HepG2 (cell line): Measurements from ENCODE around the gene IL2RA.

ENCODE experiments used
- BHLHE40 ChIP-seq: IDR thresholded peaks from 2 replicates; pipeline ENCODE4 v1.6.1; 2011; ENCODE audit warnings: low read length, improper control_type of control experiment
- FOXK1 ChIP-seq: sonication (generic); formaldehyde crosslinking; IDR thresholded peaks from 2 replicates; pipeline ENCODE4 v1.4.0; 2020; ENCODE audit warnings: low read depth, missing genetic modification reagents, borderline replicate concordance
- JUND ChIP-seq: sonication (generic); formaldehyde crosslinking; IDR thresholded peaks from 2 replicates; pipeline ENCODE4 v1.8.0; 2022; ENCODE audit warnings: mild to moderate bottlenecking, missing genetic modification reagents
- RNF2 ChIP-seq: fragments of 450-650 bp; conservative IDR thresholded peaks from 2 replicates; pipeline ENCODE4 v1.6.1; 2016; ENCODE audit warnings: low read depth
- SNAPC2 ChIP-seq: sonication (generic); formaldehyde crosslinking; IDR thresholded peaks from 2 replicates; pipeline ENCODE4 v1.8.1; 2022; ENCODE audit warnings: mild to moderate bottlenecking, missing genetic modification reagents
- SP4 ChIP-seq: sonication (generic); formaldehyde crosslinking; IDR thresholded peaks from 2 replicates; pipeline ENCODE4 v1.8.1; 2023; ENCODE audit warnings: mild to moderate bottlenecking, missing genetic modification reagents
- XRCC5 ChIP-seq: fragments of 200-400 bp; formaldehyde crosslinking; optimal IDR thresholded peaks from 2 replicates; pipeline ENCODE3; 2017; ENCODE audit warnings: mild to moderate bottlenecking, low read length
- ZNF121 ChIP-seq: sonication (generic); formaldehyde crosslinking; IDR thresholded peaks from 2 replicates; pipeline ENCODE4 v1.5.0; 2020; ENCODE audit warnings: mild to moderate bottlenecking, missing genetic modification reagents
- ZNF232 ChIP-seq: sonication (generic); formaldehyde crosslinking; IDR thresholded peaks from 2 replicates; pipeline ENCODE4 v1.4.0; 2020; ENCODE audit warnings: missing genetic modification reagents, borderline replicate concordance
- ZNF616 ChIP-seq: sonication (generic); formaldehyde crosslinking; IDR thresholded peaks from 2 replicates; pipeline ENCODE4 v1.5.0; 2020; ENCODE audit warnings: low read depth, mild to moderate bottlenecking, missing genetic modification reagents
- ZNF777 ChIP-seq: sonication (generic); formaldehyde crosslinking; IDR thresholded peaks from 2 replicates; pipeline ENCODE4 v1.4.0; 2020; ENCODE audit warnings: missing genetic modification reagents
- TF ChIP-seq, protein P1 (sequence below): sonication (generic); formaldehyde crosslinking; IDR thresholded peaks from 2 replicates; pipeline ENCODE4 v1.5.0; 2020; ENCODE audit warnings: mild to moderate bottlenecking, missing genetic modification reagents, moderate library complexity
- TF ChIP-seq, protein P2 (sequence below), 2 experiments: IDR thresholded peaks; 2 replicates each; pipeline ENCODE4 v1.6.1; 2011 to 2012; ENCODE audit warnings: low read length in 2 of 2, borderline replicate concordance in 1 of 2, low read depth in 1 of 2, mild to moderate bottlenecking in 1 of 2, moderate library complexity in 1 of 2

DNA sequence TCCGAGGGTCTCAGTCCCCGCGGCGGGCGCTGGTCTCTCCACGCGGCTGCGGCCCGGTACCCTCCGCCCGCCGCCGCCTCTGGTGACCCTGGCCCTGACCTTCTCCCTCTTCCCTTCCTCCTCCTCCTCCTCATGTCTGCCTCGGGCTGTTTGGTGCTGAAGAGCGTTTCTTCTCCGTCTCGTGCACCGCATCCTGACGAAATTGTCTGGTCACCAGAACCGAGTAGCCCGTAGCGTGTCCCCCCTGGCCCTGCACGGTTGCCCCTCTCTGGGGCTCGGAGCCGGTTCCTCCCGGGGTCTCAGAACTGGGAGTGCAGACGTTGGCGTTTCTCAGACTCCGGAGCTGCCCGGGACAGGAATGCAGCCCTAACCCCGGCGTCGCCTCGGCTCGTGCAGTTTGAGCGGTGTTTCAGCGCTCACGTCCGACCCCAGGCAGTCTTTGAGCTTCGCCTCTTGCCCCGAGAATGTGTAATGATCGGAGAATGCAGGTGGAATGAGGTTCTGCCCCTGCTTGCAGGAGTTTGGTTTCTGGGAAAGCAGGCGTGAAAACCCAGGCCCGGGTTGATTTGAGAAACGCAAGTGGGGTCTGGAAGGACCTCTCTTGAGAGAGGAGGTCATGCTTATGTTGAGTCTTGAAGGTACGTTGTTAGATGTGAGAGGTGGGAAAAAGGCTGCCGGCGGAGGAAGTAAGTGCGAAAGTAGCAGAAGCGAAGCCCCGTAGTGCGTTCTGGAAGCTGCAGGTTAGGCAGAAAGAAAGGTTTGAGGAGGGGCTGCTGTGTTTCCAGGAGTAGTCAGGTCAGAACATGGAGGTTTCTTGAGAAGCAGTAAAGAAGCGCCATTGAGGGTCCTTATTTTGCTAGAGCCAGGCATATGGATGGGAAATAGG, 27.4 kb upstream of the IL2RA start:
- TF ChIP-seq BHLHE40: no peak; the same call in 1 of the 2 replicates
- TF ChIP-seq, protein P1, sequence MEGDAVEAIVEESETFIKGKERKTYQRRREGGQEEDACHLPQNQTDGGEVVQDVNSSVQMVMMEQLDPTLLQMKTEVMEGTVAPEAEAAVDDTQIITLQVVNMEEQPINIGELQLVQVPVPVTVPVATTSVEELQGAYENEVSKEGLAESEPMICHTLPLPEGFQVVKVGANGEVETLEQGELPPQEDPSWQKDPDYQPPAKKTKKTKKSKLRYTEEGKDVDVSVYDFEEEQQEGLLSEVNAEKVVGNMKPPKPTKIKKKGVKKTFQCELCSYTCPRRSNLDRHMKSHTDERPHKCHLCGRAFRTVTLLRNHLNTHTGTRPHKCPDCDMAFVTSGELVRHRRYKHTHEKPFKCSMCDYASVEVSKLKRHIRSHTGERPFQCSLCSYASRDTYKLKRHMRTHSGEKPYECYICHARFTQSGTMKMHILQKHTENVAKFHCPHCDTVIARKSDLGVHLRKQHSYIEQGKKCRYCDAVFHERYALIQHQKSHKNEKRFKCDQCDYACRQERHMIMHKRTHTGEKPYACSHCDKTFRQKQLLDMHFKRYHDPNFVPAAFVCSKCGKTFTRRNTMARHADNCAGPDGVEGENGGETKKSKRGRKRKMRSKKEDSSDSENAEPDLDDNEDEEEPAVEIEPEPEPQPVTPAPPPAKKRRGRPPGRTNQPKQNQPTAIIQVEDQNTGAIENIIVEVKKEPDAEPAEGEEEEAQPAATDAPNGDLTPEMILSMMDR (CRISPR knock-in tag): 0 out of 2 replicates have a peak, but pooled peaks have one; percentile 7
- TF ChIP-seq FOXK1 (CRISPR knock-in tag): no peak
- TF ChIP-seq, protein P2, sequence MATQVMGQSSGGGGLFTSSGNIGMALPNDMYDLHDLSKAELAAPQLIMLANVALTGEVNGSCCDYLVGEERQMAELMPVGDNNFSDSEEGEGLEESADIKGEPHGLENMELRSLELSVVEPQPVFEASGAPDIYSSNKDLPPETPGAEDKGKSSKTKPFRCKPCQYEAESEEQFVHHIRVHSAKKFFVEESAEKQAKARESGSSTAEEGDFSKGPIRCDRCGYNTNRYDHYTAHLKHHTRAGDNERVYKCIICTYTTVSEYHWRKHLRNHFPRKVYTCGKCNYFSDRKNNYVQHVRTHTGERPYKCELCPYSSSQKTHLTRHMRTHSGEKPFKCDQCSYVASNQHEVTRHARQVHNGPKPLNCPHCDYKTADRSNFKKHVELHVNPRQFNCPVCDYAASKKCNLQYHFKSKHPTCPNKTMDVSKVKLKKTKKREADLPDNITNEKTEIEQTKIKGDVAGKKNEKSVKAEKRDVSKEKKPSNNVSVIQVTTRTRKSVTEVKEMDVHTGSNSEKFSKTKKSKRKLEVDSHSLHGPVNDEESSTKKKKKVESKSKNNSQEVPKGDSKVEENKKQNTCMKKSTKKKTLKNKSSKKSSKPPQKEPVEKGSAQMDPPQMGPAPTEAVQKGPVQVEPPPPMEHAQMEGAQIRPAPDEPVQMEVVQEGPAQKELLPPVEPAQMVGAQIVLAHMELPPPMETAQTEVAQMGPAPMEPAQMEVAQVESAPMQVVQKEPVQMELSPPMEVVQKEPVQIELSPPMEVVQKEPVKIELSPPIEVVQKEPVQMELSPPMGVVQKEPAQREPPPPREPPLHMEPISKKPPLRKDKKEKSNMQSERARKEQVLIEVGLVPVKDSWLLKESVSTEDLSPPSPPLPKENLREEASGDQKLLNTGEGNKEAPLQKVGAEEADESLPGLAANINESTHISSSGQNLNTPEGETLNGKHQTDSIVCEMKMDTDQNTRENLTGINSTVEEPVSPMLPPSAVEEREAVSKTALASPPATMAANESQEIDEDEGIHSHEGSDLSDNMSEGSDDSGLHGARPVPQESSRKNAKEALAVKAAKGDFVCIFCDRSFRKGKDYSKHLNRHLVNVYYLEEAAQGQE (IDR thresholded peaks at IDR 0.05; ENCODE audit: borderline replicate concordance in 1 of 2, low read depth in 1 of 2, low read length in 2 of 2): no peak
- TF ChIP-seq ZNF232 (CRISPR knock-in tag): no peak
- no peak for TF ChIP-seq RNF2
- TF ChIP-seq XRCC5: no peak
- no peak for TF ChIP-seq JUND (CRISPR knock-in tag)
- TF ChIP-seq ZNF121 (CRISPR knock-in tag): no peak
- no peak for TF ChIP-seq SNAPC2 (CRISPR knock-in tag)
- TF ChIP-seq SP4 (CRISPR knock-in tag): no peak
- TF ChIP-seq ZNF777 (CRISPR knock-in tag): no peak
- no peak for TF ChIP-seq ZNF616 (CRISPR knock-in tag)
